HCT116 (cell line): Measurements from ENCODE around the gene RPS6KC1. TPM values are rescaled to one million over a fixed set of nuclear protein-coding genes. Genes with fewer than 3 reads are reported as not detected.
A peak's percentile ranks its signal among the peaks of the same experiment; 100 is the strongest.

Source experiments
- ATAC-seq: fragments of 200-7000 bp; cut with Tn5 transposase; 2 replicates; pipeline ENCODE4 v1.9.1; 2020; ENCODE audit warnings: mild to moderate bottlenecking, moderate library complexity
- BruUV-seq: library from RNA; stranded (reverse); fragments of 400-500 nt; replicated peaks from 2 replicates; lab custom pipeline; 2021; lab: Mats Ljungman, UMichigan
- CTCF ChIA-PET: fragments of 300-600 bp; sonication (Branson Sonifier 250); formaldehyde crosslinking; loops from one replicate; lab custom pipeline; 2021; ENCODE audit warnings: antibody characterized with exemption; lab: Charles Lee
- POLR2A ChIA-PET: fragments of 300-600, 350-600 bp; sonication (Branson Sonifier 250); formaldehyde crosslinking; loops from one replicate; lab custom pipeline; 2021; ENCODE audit warnings: antibody characterized with exemption; lab: Charles Lee
- RAD21 ChIA-PET, 2 experiments: fragments of 300-600 bp; sonication (Branson Sonifier 250); formaldehyde crosslinking; loops; one replicate each; lab custom pipeline; 2023; ENCODE audit warnings: low total read pairs in 2 of 2; ENCODE audit not compliant: uncharacterized antibody in 2 of 2, unreplicated experiment in 2 of 2, low non-redundant PET in 1 of 2; lab: Charles Lee
- DNase-seq: peaks from one replicate; pipeline ENCODE4 v3.0.0-alpha.2; 2010; ENCODE audit warnings: low read depth, low spot score
- H2AFZ ChIP-seq: fragments of 200-600 bp; shearing (Covaris generic), sonication (generic); 2 replicates; pipeline ENCODE4 v1.6.1; 2017; ENCODE audit warnings: low read depth, mixed run types, mixed read lengths, antibody characterized with exemption, low read length; ENCODE audit not compliant: poor library complexity, severe bottlenecking
- H3K27ac ChIP-seq: 2 replicates; pipeline ENCODE4 v1.5.1; 2012; ENCODE audit warnings: low read depth, low read length
- H3K27me3 ChIP-seq: fragments of 200-600 bp; sonication (generic); 2 replicates; pipeline ENCODE4 v1.6.1; 2016; ENCODE audit warnings: mixed run types, low read length, mixed read lengths; ENCODE audit not compliant: insufficient read depth
- H3K36me3 ChIP-seq, 2 experiments: fragments of 200-500 bp in 1 of 2; fragments of 200-600 bp in 1 of 2; sonication (Bioruptor generic) in 1 of 2; sonication (generic) in 1 of 2; 2 replicates each; pipeline versions ENCODE4 v1.5.1 to v1.6.1; 2014 to 2016; ENCODE audit warnings: low read length in 2 of 2, inconsistent platforms in 1 of 2, mixed read lengths in 1 of 2, mixed run types in 1 of 2; ENCODE audit not compliant: insufficient read depth in 2 of 2, control insufficient read depth in 1 of 2
- H3K4me1 ChIP-seq, 2 experiments: fragments of 200-600 bp in 1 of 2; sonication (generic) in 1 of 2; 2 replicates each; pipeline versions ENCODE4 v1.5.1 to v1.6.1; 2012 to 2017; ENCODE audit warnings: low read length in 2 of 2, inconsistent platforms in 1 of 2, mild to moderate bottlenecking in 1 of 2, mixed read lengths in 1 of 2, mixed run types in 1 of 2, moderate library complexity in 1 of 2; ENCODE audit not compliant: insufficient read depth in 2 of 2, control insufficient read depth in 1 of 2
- H3K4me2 ChIP-seq: fragments of 200-600 bp; sonication (generic); 2 replicates; pipeline ENCODE4 v1.6.1; 2017; ENCODE audit warnings: mixed run types, low read length, mixed read lengths
- H3K4me3 ChIP-seq, 2 experiments: fragments of 200-600 bp in 1 of 2; sonication (generic) in 1 of 2; replicated peaks in 1 of 2; 2 replicates each; pipeline ENCODE4 v1.5.1; 2011 to 2016; ENCODE audit warnings: low read length in 2 of 2, control low read depth in 1 of 2, low read depth in 1 of 2, mild to moderate bottlenecking in 1 of 2, mixed read lengths in 1 of 2, mixed run types in 1 of 2
- H3K79me2 ChIP-seq: fragments of 200-600 bp; sonication (generic); 2 replicates; pipeline ENCODE4 v1.6.1; 2017; ENCODE audit warnings: mild to moderate bottlenecking, mixed run types, low read length, moderate library complexity, mixed read lengths; ENCODE audit not compliant: insufficient read depth
- H3K9ac ChIP-seq: fragments of 200-600 bp; sonication (generic); 2 replicates; pipeline ENCODE4 v1.6.1; 2016; ENCODE audit warnings: low read length, mixed read lengths
- H3K9me2 ChIP-seq: fragments of 200-600 bp; sonication (generic), shearing (Covaris generic); 2 replicates; pipeline ENCODE4 v1.6.1; 2017; ENCODE audit warnings: mixed run types, mild to moderate bottlenecking, moderate library complexity; ENCODE audit not compliant: insufficient read depth
- H3K9me3 ChIP-seq, 2 experiments: fragments of 200-500 bp in 1 of 2; fragments of 200-600 bp in 1 of 2; sonication (Bioruptor generic) in 1 of 2; sonication (generic) in 1 of 2; 2 replicates each; pipeline ENCODE4 v1.6.1; 2014 to 2017; ENCODE audit warnings: low read length in 2 of 2, mixed read lengths in 2 of 2, inconsistent platforms in 1 of 2, low read depth in 1 of 2, mild to moderate bottlenecking in 1 of 2, mixed run types in 1 of 2, moderate library complexity in 1 of 2; ENCODE audit not compliant: control insufficient read depth in 1 of 2, insufficient read depth in 1 of 2
- H4K20me1 ChIP-seq: fragments of 200-600 bp; sonication (generic), shearing (Covaris generic); 2 replicates; pipeline ENCODE4 v1.6.1; 2017; ENCODE audit warnings: mixed run types, mild to moderate bottlenecking, moderate library complexity; ENCODE audit not compliant: insufficient read depth
- CTCF ChIP-seq, 3 experiments: fragments of 200-600 bp in 1 of 3; sonication (generic) in 1 of 3; IDR thresholded peaks in 2 of 3; conservative IDR thresholded peaks in 1 of 3; 2 replicates each; pipeline ENCODE4 v1.5.1; 2012 to 2017; ENCODE audit warnings: low read depth in 2 of 3, low read length in 2 of 3, antibody characterized with exemption in 1 of 3, borderline replicate concordance in 1 of 3, control low read depth in 1 of 3, mild to moderate bottlenecking in 1 of 3, mixed read lengths in 1 of 3, mixed run types in 1 of 3, moderate library complexity in 1 of 3; ENCODE audit not compliant: insufficient read depth in 1 of 3
- FOSL1 ChIP-seq: IDR thresholded peaks from 2 replicates; pipeline ENCODE4 v1.6.1; 2012; ENCODE audit warnings: low read depth
- POLR2A ChIP-seq: IDR thresholded peaks from 2 replicates; pipeline ENCODE4 v1.7.0; 2011; ENCODE audit warnings: borderline replicate concordance; ENCODE audit not compliant: insufficient read depth, insufficient read length; ENCODE audit errors: extremely low read depth
- RAD21 ChIP-seq: IDR thresholded peaks from 2 replicates; pipeline ENCODE4 v1.6.1; 2012; ENCODE audit warnings: low read depth, mild to moderate bottlenecking
- REST ChIP-seq: IDR thresholded peaks from 2 replicates; pipeline ENCODE4 v1.6.1; 2012; ENCODE audit warnings: low read depth
- TCF7L2 ChIP-seq: IDR thresholded peaks from 2 replicates; pipeline ENCODE4 v1.7.0; 2011; ENCODE audit warnings: borderline replicate concordance, inconsistent platforms; ENCODE audit not compliant: insufficient read depth, insufficient read length; ENCODE audit errors: extremely low read depth
- ZBTB33 ChIP-seq: IDR thresholded peaks from 2 replicates; pipeline ENCODE4 v1.6.1; 2011; ENCODE audit warnings: mild to moderate bottlenecking, low read length, moderate library complexity; ENCODE audit not compliant: insufficient replicate concordance; ENCODE audit errors: extremely low read depth
- ZFX ChIP-seq: fragments of 450-650 bp; IDR thresholded peaks from 2 replicates; pipeline ENCODE4 v1.6.1; 2017
- intact Hi-C: fragments of 100-400 bp; cut with micrococcal nuclease; formaldehyde crosslinking; loops from 2 replicates; pipeline ENCODE4 v1.10.0; 2022
- total RNA-seq: library from RNA; stranded (reverse); gene quantifications from one replicate; pipeline ENCODE4 v1.2.1, GENCODE V29; 2021; ENCODE audit not compliant: unreplicated experiment

Gene RPS6KC1
- total RNA-seq, 1 experiment from 2014 or later: 15.9 TPM

GRCh38 chr1:213131851-213132655, 81.0 kb downstream of the RPS6KC1 start:
- no peak for ATAC-seq
- Histone ChIP-seq H2AFZ (no peak overlapping the region), H3K27me3 (no peaks in the 10 kb centered on the region), H3K36me3 (no peaks in the 10 kb centered on the region), H3K9me2 (no peaks in the 10 kb centered on the region), H3K4me2 (no peak overlapping the region), H3K4me3 (no peak overlapping the region), H3K4me1 (peaks cover 4 to 12% of the 10 kb centered on the region in 2 experiments; a peak in 3 of 4 replicates), H4K20me1 (no peaks in the 10 kb centered on the region), H3K9me3 (no peaks in the 10 kb centered on the region), H3K79me2 (no peaks in the 10 kb centered on the region), H3K9ac (no peak overlapping the region), H3K27ac (no peak overlapping the region)
- POLR2A ChIA-PET: no interaction called here
- CTCF ChIA-PET: no interaction called here
- DNase-seq: no peak
- BruUV-seq: no TSS peak
- TF ChIP-seq RAD21 (peak; percentile 52), CTCF (IDR thresholded peaks at IDR 0.05 in 2 of 3, conservative IDR thresholded peaks at IDR 0.05 in 1 of 3; ENCODE audit: borderline replicate concordance in 1 of 3, insufficient read depth in 1 of 3, low read depth in 2 of 3, low read length in 2 of 3) (peak in 1 of 3 experiments; percentile 26; a peak in 1 of 6 replicates), ZFX (no peak)
- intact Hi-C loops: no loop called here
- RAD21 ChIA-PET: no interaction called here

GRCh38 chr1:213135572-213135971, 84.5 kb downstream of the RPS6KC1 start:
- ATAC-seq: no peak
- ChIA-PET RAD21 (no interaction called here), POLR2A (no interaction called here), CTCF (interaction anchor here (1.0 kb wide), 1 partner anchor 9 kb away, joined by 3 read pairs; no protein-coding TSS in a partner anchor)
- Histone ChIP-seq H3K27me3 (no peaks in the 10 kb centered on the region), H3K9me2 (no peaks in the 10 kb centered on the region), H3K79me2 (peaks cover 7% of the 10 kb centered on the region; the same call in 1 of the 2 replicates), H3K9me3 (no peaks in the 10 kb centered on the region), H3K27ac (no peak overlapping the region), H3K4me1 (peaks cover 0 to 8% of the 10 kb centered on the region in 2 experiments; a peak in 2 of 4 replicates), H3K9ac (no peak overlapping the region), H3K4me2 (no peak overlapping the region), H2AFZ (no peak overlapping the region), H3K36me3 (no peaks in the 10 kb centered on the region), H4K20me1 (no peaks in the 10 kb centered on the region), H3K4me3 (no peak overlapping the region)
- DNase-seq: no peak
- BruUV-seq: no TSS peak
- intact Hi-C loops: no loop called here
- TF ChIP-seq FOSL1 (no peak), RAD21 (peak; percentile 42; the same call in 1 of the 2 replicates), REST (no peak), TCF7L2 (no peak), ZBTB33 (no peak), POLR2A (no peak)
